WERI-Rb-1 (cell line): ENCODE measurements around the gene GLB1L2.

Source experiments
- DNase-seq: peaks from one replicate; pipeline ENCODE4 v3.0.0-alpha.2; 2020
- H3K27ac ChIP-seq: fragments of 250-450 bp; sonication (Bioruptor Pico); 2 replicates; pipeline ENCODE4 v1.5.1; 2020; ENCODE audit warnings: mild to moderate bottlenecking, moderate library complexity
- H3K27me3 ChIP-seq: fragments of 250-450 bp; sonication (Bioruptor Pico); 2 replicates; pipeline ENCODE4 v1.5.1; 2021; ENCODE audit warnings: mild to moderate bottlenecking, low read depth, moderate library complexity; ENCODE audit not compliant: insufficient read depth, severe bottlenecking
- H3K36me3 ChIP-seq: fragments of 250-450 bp; sonication (Bioruptor Pico); 2 replicates; pipeline ENCODE4 v1.5.1; 2020; ENCODE audit warnings: mild to moderate bottlenecking, moderate library complexity
- H3K4me3 ChIP-seq: 2 replicates; pipeline ENCODE4 v1.5.1; 2011; ENCODE audit warnings: low read depth, mild to moderate bottlenecking, control low read depth, low read length
- H3K9me3 ChIP-seq: fragments of 250-450 bp; sonication (Bioruptor Pico); 2 replicates; pipeline ENCODE4 v1.5.1; 2021; ENCODE audit warnings: mild to moderate bottlenecking, moderate library complexity; ENCODE audit not compliant: severe bottlenecking
- CTCF ChIP-seq: IDR thresholded peaks from 2 replicates; pipeline ENCODE4 v1.5.1; 2011; ENCODE audit warnings: low read depth, mild to moderate bottlenecking, control low read depth, inconsistent platforms, low read length

Gene GLB1L2

DNA sequence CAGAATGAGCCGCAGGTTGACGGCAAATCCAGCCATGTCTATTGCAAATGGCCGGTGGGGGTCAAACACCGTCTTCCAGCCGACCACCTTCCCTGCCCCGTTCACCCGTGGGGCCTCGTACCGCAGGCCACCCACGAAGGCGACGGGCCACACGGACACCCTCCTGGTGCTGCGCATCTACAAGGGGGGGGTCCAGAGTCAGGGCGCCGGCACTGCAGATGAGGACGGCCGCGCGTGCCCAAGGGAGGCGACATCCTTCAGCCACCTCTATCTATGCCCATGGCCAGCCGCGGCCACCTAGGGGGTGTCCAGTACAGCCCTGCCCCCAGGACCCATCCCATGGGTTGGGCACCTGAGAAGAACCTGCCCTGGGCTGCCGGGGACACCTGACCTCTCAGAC lies 51.0 kb downstream of the GLB1L2 start:
- Histone ChIP-seq H3K36me3 (no peaks in the 10 kb centered on the region), H3K27ac (no peak overlapping the region), H3K9me3 (no peaks in the 10 kb centered on the region), H3K27me3 (no peaks in the 10 kb centered on the region), H3K4me3 (no peak overlapping the region)
- no peak for TF ChIP-seq CTCF
- no peak for DNase-seq

GRCh38 chr11:134383576-134384221 lies 51.9 kb downstream of the GLB1L2 start:
- no peak overlapping the region for H3K27ac ChIP-seq
- H3K27me3 ChIP-seq: no peaks in the 10 kb centered on the region
- H3K36me3 ChIP-seq: no peaks in the 10 kb centered on the region
- TF ChIP-seq CTCF: no peak
- H3K4me3 ChIP-seq: no peak overlapping the region
- H3K9me3 ChIP-seq: no peaks in the 10 kb centered on the region
- DNase-seq: no peak

GRCh38 chr11:134384406-134384805 lies 52.6 kb downstream of the GLB1L2 start:
- H3K9me3 ChIP-seq: no peaks in the 10 kb centered on the region
- no peak overlapping the region for H3K27ac ChIP-seq
- no peaks in the 10 kb centered on the region for H3K36me3 ChIP-seq
- no peaks in the 10 kb centered on the region for H3K27me3 ChIP-seq
- TF ChIP-seq CTCF: no peak
- DNase-seq: no peak
- H3K4me3 ChIP-seq: no peak overlapping the region

DNA sequence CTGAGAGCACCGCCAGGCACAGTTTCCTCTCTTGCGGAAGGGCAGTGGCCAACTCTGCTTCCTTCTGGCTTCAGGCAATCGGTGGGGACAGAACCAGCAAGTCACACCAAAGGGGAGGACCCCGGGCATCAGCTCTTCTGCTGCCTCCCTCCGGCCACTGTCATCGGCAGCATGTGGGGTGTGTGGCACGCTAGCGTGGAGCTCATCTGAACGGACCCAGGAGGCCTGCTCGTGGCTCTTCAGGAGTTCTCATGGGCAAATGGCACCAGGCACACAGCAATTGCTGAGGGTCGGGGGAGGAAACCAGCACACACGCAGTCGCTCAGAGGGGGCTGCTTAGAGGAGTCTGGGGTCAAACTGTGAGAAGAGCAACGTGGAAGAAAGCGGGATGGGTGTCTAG lies 53.4 kb downstream of the GLB1L2 start:
- no peak for DNase-seq
- H3K9me3 ChIP-seq: no peaks in the 10 kb centered on the region
- peaks cover 4% of the 10 kb centered on the region for H3K27me3 ChIP-seq
- no peak overlapping the region for H3K27ac ChIP-seq
- no peak overlapping the region for H3K4me3 ChIP-seq
- H3K36me3 ChIP-seq: no peaks in the 10 kb centered on the region
- TF ChIP-seq CTCF: no peak

GRCh38 chr11:134385774-134386565 lies 54.2 kb downstream of the GLB1L2 start:
- H3K4me3 ChIP-seq: no peak overlapping the region
- peaks cover 9% of the 10 kb centered on the region for H3K27me3 ChIP-seq
- no peak overlapping the region for H3K27ac ChIP-seq
- no peak for DNase-seq
- no peaks in the 10 kb centered on the region for H3K36me3 ChIP-seq
- no peaks in the 10 kb centered on the region for H3K9me3 ChIP-seq
- TF ChIP-seq CTCF: no peak
